Measurements from ENCODE around the gene CNBD2.

DNA sequence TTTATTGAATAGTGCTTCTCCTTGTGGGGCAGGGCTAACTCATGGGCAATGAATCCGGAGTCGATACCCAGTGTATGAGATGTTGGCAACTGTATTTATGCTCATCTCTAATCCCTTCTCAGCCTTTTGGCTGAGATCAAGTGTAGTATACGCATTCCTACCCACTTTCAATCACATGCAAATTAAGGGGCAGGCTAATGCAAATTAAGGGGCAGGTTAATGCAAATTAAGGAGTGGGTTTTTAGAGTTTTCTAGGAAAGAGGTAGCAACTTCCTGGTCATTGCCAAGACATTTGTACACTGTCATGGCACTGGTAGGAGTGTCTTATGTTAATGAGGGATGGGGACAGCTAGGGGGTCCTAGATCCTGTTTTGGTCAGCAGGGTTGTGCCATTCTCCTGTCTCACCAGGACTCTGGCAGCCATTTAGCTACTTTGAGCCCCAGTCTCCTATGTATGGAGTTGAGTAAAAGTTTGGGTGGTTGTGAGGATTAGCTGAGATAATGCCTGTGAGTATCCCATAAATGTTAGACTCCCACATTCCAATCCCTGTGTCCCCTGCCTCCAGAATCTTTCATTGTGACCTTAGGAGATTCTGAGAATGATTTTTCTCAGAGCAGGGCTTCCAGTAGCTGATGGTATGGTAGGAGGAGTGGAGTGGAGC lies at the start of gene CNBD2:
- TF ChIP-seq POLR2AphosphoS5 (IDR thresholded peaks at IDR 0.05; ENCODE audit: low read depth, low read length) (no peak), TAF1 (IDR thresholded peaks at IDR 0.05; ENCODE audit: borderline replicate concordance, insufficient read depth, low read length) (no peak), SIN3A (IDR thresholded peaks at IDR 0.05; ENCODE audit: borderline replicate concordance, insufficient read depth, low read length) (no peak)

Measured in PFSK-1 (cell line).